Ovary (tissue), 10 donors: ENCODE data around the gene SPECC1. TPM values are rescaled to one million over a fixed set of nuclear protein-coding genes. Genes with fewer than 3 reads are reported as not detected.
"Not testable (repeated sequence)": the region's sequence is repeated elsewhere in the genome, so short reads cannot be mapped to it uniquely, and the experiment has no call there.

ENCODE experiments used
- DNase-seq, 5 donors: peaks; one replicate each; pipeline ENCODE4 v3.0.0-alpha.2; 2019 to 2020
- H3K27ac ChIP-seq, 2 donors: fragments of 200-600 bp; one replicate each; pipeline versions ENCODE4 v1.5.1 to v1.8.0; 2019 to 2022
- H3K27me3 ChIP-seq: fragments of 200-600 bp; one replicate; pipeline ENCODE4 v1.8.0; 2022
- H3K36me3 ChIP-seq: fragments of 200-600 bp; sonication (generic); one replicate; pipeline ENCODE4 v1.5.1; 2019
- H3K4me1 ChIP-seq: one replicate; pipeline ENCODE4 v1.8.1; 2013; ENCODE audit warnings: mild to moderate bottlenecking, moderate library complexity; ENCODE audit not compliant: insufficient read depth
- H3K4me3 ChIP-seq: fragments of 200-600 bp; sonication (generic); one replicate; pipeline ENCODE4 v1.5.1; 2017
- H3K9me3 ChIP-seq, 2 donors: fragments of 200-600 bp in 1 of 2; sonication (generic) in 1 of 2; one replicate each; pipeline versions ENCODE4 v1.5.1 to v1.8.1; 2013 to 2019; ENCODE audit warnings: mild to moderate bottlenecking in 1 of 2, moderate library complexity in 1 of 2
- CTCF ChIP-seq, 3 donors: fragments of 450-650 bp in 2 of 3; fragments of 200-600 bp in 1 of 3; IDR thresholded peaks; one replicate each; pipeline versions ENCODE4 v1.5.1 to v1.8.0; 2016 to 2022; ENCODE audit warnings: antibody characterized with exemption in 3 of 3, mild to moderate bottlenecking in 1 of 3
- EP300 ChIP-seq: sonication (generic); formaldehyde crosslinking; IDR thresholded peaks from one replicate; pipeline ENCODE4 v1.6.1; 2017; ENCODE audit warnings: antibody characterized with exemption
- POLR2A ChIP-seq: fragments of 450-650 bp; IDR thresholded peaks from one replicate; pipeline ENCODE4 v1.6.1; 2017; ENCODE audit warnings: antibody characterized with exemption, mild to moderate bottlenecking, moderate library complexity
- WGBS, 3 donors: extraction: QIAGEN DNeasy Blood & Tissue Kit in 1 of 3; methylation state at CpG; one replicate each; pipeline versions ENCODE4 v1.1.5 to v1.1.7; 2013 to 2017; 5-methylcytosine and 5-hydroxymethylcytosine counted together
- intact Hi-C, 4 donors: fragments of 100-400 bp; cut with DNase I; formaldehyde crosslinking; loops; one replicate each; pipeline versions ENCODE4 v1.11.0 to v1.15.1; 2022 to 2023
- long read RNA-seq, 3 donors: library from polyadenylated mRNA in 2 of 3; unstranded in 2 of 3; transcript quantifications; one replicate each; pipeline ENCODE4 v2.0.0 and lab custom pipeline, GENCODE V29; 2021 to 2026
- polyA plus RNA-seq, 2 donors: library from polyadenylated mRNA; stranded (reverse); fragments of 200-250 nt in 1 of 2; fragments of 350-450 nt in 1 of 2; fragmentation: Illumina TruSeq in 1 of 2; extraction: RNeasy Lipid Tissue Mini Kit (QIAGEN cat#74804) in 1 of 2; gene quantifications; one replicate each; pipeline ENCODE4 v1.2.3, GENCODE V29; 2013 to 2014
- total RNA-seq, 7 donors: library from RNA; depleted of rRNA in 2 of 7; stranded (reverse); fragments of >200 nt in 2 of 7; fragmentation: NEBNext Ultra II Directional in 3 of 7; extraction: Animal tissue kit (Norgen Biotek cat#: 25700) in 3 of 7; gene quantifications; one replicate each; pipeline versions ENCODE4 v1.1.0 to v1.2.4, GENCODE V29; 2016 to 2023
- donor health status: DM: no; HTN: no; CAD: no; lungs with moderate emphysema.
- donor health status: DM: no; HTN: no; CAD: no.
- donor health status: Bipolar disorder and iron deficiency.
- donor health status: DM: yes; HTN: yes; CAD: no.
- donor health status: DM: no; HTN: no; CAD: no.
- donor health status: DM: yes; HTN: yes; CAD: no.

The SPECC1 gene
- total RNA-seq (10 to 100 TPM; 34.7 to 86.5 (median 68.7) TPM), polyA plus RNA-seq (10 to 100 TPM; 39.5 to 47.8 TPM)
- long read RNA-seq, donor 1, full-length matches to known transcripts = 25 of 238 reads
- long read RNA-seq, donor 1, partial matches to known transcripts = 118 of 238 reads
- long read RNA-seq, donor 1, other reads (novel, unspliced or antisense) = 95 of 238 reads
- long read RNA-seq, donor 2, full-length matches to known transcripts = 3 of 16 reads
- long read RNA-seq, donor 2, partial matches to known transcripts = 13 of 16 reads
- long read RNA-seq, donor 2, other reads (novel, unspliced or antisense) = 0 of 16 reads
- long read RNA-seq, donor 3, full-length matches to known transcripts = 38 of 73 reads
- long read RNA-seq, donor 3, partial matches to known transcripts = 15 of 73 reads
- long read RNA-seq, donor 3, other reads (novel, unspliced or antisense) = 20 of 73 reads

- H3K4me1 ChIP-seq = no peaks in the 10 kb centered on the region
- no peaks in the 10 kb centered on the region for H3K36me3 ChIP-seq
- TF ChIP-seq CTCF (IDR thresholded peaks at IDR 0.05) = peak in 2 of 3 donors; percentile 99
- TF ChIP-seq POLR2A = no peak
- no peaks in the 10 kb centered on the region for H3K9me3 ChIP-seq
- intact Hi-C loops = loop anchor here (2.0 to 10.0 kb wide), 6 partner anchors 83 to 313 kb away; no protein-coding TSS in a partner anchor
- peak within 1 kb of the TSS; percentile 76 for H3K4me3 ChIP-seq
- no peaks in the 10 kb centered on the region for H3K27me3 ChIP-seq
- H3K27ac ChIP-seq = peak within 1 kb of the TSS; percentile 72 to 76
- 0% methylated on average over 46 to 96 of the region's 96 CpGs for WGBS, 3 donors
- DNase-seq = peak; percentile 84 to 95 (median 90)
These were observed at the start of gene SPECC1 for GRCh38 chr17:20009302-20010098. Gene SPECC1 (plus strand): TSS chr17:20009359. CDS start chr17:20096652, 87,293 bp downstream.

- H3K36me3 ChIP-seq, H3K4me1 ChIP-seq, H3K27ac ChIP-seq, DNase-seq, H3K9me3 ChIP-seq, H3K4me3 ChIP-seq, intact Hi-C loops, H3K27me3 ChIP-seq: not testable (repeated sequence)
- WGBS, 3 donors = 69 to 95% (median 95%) methylated on average over 2 of the region's 2 CpGs
These were observed 46.2 kb upstream of the SPECC1 start for GRCh38 chr17:19962954-19963353.

- no peak for TF ChIP-seq POLR2A
- no peak overlapping the region for H3K4me3 ChIP-seq
- H3K27ac ChIP-seq = no peak overlapping the region
- no peaks in the 10 kb centered on the region for H3K36me3 ChIP-seq
- intact Hi-C loops = no loop called here
- 30 to 50% (median 40%) methylated on average over 2 of the region's 2 CpGs for WGBS, 3 donors
- peaks cover 4% of the 10 kb centered on the region for H3K4me1 ChIP-seq
- no peaks in the 10 kb centered on the region for H3K27me3 ChIP-seq
- no peak for DNase-seq
- H3K9me3 ChIP-seq = no peaks in the 10 kb centered on the region
These were observed 36.0 kb upstream of the SPECC1 start for GRCh38 chr17:19973156-19973555.

GRCh38 chr17:19975601-19976000 is 33.6 kb upstream of the SPECC1 start:
- Histone ChIP-seq H3K4me1 (peaks cover 7% of the 10 kb centered on the region), H3K27ac (no peak overlapping the region), H3K27me3 (no peaks in the 10 kb centered on the region), H3K36me3 (no peaks in the 10 kb centered on the region), H3K4me3 (no peak overlapping the region), H3K9me3 (no peaks in the 10 kb centered on the region)
- no peak for DNase-seq
- WGBS, 3 donors = 71 to 77% (median 73%) methylated on average over 3 of the region's 3 CpGs
- intact Hi-C loops = no loop called here
- TF ChIP-seq EP300 (no peak), POLR2A (no peak), CTCF (IDR thresholded peaks at IDR 0.05) (no peak)

- TF ChIP-seq EP300 (no peak), POLR2A (peak; percentile 56)
- peak within 1 kb of the TSS; percentile 77 to 80 for H3K27ac ChIP-seq
- WGBS, 3 donors = 0 to 1% (median 0%) methylated on average over 51 to 75 of the region's 75 CpGs
- no peaks in the 10 kb centered on the region for H3K9me3 ChIP-seq
- H3K4me3 ChIP-seq = peak within 1 kb of the TSS; percentile 88
- H3K27me3 ChIP-seq = no peaks in the 10 kb centered on the region
- H3K4me1 ChIP-seq = peaks cover 7% of the 10 kb centered on the region
- H3K36me3 ChIP-seq = no peaks in the 10 kb centered on the region
- intact Hi-C loops = no loop called here
- DNase-seq = peak; percentile 92 to 96 (median 94)
These were observed 31.6 kb upstream of the SPECC1 start, which contains the start of gene AKAP10 for GRCh38 chr17:19977293-19978208. Gene AKAP10 (minus strand): TSS chr17:19977828. CDS start chr17:19977679, 149 bp downstream.
